ENCODE data around the gene BOC.
A peak's percentile ranks its signal among the peaks of the same experiment; 100 is the strongest.

The BOC gene

GRCh38 chr3:113269661-113270060 is 58.3 kb downstream of the BOC start:
- DNase-seq (ENCODE audit: low spot score): no peak

- no peak for DNase-seq (ENCODE audit: low spot score)
Measured at GRCh38 chr3:113270068-113270467, 58.7 kb downstream of the BOC start.

GRCh38 chr3:113270786-113271185 is 59.4 kb downstream of the BOC start:
- DNase-seq (ENCODE audit: low spot score): no peak

DNA sequence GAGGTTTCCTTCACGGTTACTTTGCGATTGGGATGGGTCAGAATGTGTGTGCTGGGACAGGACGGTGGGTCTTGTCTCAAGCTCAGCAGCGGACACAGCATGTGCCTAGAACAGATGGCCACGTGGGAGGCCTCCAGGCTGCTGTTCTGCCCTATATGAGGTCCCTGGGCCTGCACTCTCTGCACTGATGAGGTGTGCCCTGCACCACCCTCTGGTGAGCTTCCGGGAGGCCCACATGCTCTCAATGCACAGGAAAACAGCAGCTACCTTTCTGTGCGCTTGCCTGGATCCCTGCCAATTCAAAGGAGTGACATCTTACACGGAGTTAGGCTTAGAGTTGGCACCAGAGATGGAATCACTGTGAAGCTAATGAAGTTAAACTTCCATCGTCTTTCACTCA is 59.8 kb downstream of the BOC start:
- no peak for DNase-seq (ENCODE audit: low spot score)

DNA sequence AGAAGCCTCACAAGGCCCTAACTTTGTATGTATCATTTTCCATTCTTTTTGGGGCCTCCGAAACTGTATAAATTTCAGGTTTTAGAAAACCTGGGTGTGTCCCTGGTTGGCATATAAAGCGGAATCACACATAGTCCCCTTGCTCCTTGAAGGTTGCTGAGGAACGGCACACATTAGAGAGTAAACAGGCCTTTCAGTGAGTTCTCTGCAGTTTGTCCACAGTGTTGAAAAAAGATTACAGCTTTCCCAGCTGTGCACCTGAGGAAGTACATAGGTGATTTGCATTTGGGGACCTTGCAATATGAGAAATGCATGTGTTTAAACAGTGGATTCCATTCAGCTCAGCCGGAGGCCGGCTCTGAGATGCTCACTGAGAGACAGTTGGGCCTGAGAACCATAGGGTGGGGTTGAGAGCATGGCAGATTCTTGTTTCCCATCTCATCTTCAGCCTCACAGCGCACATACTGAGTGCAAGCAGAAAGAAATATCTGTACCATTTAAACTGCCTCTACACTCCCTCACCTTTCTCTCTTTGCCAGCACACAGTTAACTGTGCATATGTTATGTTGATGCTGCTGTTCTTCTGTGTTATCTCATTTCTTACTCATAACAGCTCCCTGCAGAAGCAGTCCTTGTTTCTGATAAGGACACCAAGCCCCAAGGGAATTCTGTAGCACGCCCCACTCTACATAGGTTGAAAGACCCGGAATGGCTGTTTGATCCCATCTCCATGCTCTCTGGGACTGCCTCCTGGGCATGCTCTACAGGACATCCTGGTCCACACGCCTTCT is 60.4 kb downstream of the BOC start:
- DNase-seq (ENCODE audit: low spot score): no peak

- no peak for DNase-seq (ENCODE audit: low spot score)
Measured at GRCh38 chr3:113272385-113272779, 61.0 kb downstream of the BOC start.

DNA sequence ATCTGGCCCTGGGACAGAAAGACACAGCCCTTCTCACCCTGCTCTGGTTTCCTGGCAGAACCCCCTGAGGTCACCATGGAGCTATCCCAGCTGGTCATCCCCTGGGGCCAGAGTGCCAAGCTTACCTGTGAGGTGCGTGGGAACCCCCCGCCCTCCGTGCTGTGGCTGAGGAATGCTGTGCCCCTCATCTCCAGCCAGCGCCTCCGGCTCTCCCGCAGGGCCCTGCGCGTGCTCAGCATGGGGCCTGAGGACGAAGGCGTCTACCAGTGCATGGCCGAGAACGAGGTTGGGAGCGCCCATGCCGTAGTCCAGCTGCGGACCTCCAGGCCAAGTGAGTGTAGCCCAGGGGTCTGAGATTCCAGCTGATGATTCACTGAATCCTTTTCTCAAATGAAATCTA is 61.7 kb downstream of the BOC start:
- DNase-seq (ENCODE audit: low spot score): no peak

GRCh38 chr3:113273604-113274378 is 62.4 kb downstream of the BOC start:
- no peak for DNase-seq (ENCODE audit: low spot score)

DNA sequence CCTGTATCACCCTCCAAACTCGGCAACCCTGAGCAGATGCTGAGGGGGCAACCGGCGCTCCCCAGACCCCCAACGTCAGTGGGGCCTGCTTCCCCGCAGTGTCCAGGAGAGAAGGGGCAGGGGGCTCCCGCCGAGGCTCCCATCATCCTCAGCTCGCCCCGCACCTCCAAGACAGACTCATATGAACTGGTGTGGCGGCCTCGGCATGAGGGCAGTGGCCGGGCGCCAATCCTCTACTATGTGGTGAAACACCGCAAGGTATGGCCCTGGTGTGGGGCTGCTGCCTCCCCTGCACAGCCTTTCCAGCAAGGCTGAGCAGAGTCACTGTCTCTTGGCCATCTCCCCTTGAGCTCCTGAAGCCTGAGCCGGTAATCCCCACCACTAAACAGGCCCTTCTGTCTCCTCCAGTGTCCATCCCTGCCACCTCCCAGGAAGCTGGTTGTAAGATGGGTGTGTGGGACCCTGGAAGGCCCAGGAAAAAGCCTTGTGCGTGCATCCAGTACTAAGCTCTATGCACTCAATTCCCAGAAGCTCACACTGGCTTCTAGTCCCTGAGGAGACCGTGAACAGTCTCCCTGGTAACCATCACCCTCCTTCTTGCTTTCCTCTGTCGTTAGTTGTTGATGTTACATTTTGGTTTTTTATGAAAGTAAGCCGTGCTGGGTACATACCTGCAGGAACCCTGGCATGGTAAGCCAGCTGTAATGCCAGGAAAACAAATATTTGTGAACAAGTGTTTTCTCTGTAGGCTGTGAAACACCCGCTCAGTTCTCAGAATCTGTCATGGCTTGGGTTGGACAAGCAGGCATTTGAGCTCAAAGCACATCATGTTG is 63.3 kb downstream of the BOC start:
- no peak for DNase-seq (ENCODE audit: low spot score)

DNA sequence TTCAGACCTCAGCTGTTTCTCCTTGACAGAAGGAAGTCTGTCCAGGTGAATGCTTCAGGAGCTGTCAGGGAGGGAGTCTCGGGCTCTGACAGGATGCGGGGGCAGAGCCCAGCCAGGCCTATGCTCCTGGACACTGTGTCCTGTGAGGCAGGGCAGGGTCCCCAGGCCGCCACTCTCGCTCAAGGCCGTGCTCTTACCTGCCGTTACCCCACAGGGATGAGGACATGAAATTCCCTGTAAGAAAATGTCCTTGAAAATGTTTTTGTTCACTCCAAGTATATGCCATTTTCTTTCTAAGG is 63.9 kb downstream of the BOC start:
- DNase-seq (ENCODE audit: low spot score): no peak

GRCh38 chr3:113275583-113275928 is 64.2 kb downstream of the BOC start:
- no peak for DNase-seq (ENCODE audit: low spot score)

DNA sequence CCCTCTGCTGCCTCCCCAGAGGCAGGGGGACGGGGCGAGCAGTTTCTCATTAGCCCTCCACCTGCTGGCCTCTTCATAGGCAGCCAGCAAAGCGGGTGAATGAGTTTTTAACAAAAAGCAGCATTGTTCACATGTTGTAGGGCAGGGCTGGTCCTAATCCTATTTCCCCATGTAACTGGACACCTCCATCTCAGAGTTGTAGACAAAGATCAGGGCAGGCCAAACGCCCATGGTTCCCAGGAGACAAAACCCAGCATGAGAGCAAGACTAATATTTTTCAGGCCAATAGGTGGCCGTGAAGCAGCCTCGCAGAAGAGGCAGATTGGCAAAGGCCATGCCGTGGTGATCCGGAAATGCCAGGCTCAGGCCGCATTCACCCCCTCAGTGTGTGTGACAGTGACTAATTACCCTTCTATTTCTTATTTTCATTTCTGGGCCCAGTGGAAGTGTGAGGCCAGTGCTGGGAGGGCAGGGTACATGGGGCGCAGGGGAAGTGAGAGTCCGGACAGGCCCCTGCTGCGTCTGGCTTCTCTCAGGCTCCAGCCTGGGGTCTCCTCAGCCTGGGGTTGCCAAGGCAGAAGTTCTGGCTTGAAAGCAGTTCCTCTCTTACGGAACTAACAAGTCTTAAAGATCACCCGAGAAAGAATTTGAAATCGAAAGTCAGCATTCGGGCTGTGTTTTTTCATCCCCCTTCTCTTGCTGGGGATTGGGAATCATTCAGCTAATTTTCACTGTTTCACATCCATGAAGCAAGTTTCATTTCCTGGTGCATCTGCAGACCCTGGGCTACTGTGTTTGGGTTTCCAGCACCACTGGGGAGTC is 64.8 kb downstream of the BOC start:
- DNase-seq (ENCODE audit: low spot score): peak; percentile 80

GRCh38 chr3:113276751-113277080 is 65.4 kb downstream of the BOC start:
- no peak for DNase-seq (ENCODE audit: low spot score)

DNA sequence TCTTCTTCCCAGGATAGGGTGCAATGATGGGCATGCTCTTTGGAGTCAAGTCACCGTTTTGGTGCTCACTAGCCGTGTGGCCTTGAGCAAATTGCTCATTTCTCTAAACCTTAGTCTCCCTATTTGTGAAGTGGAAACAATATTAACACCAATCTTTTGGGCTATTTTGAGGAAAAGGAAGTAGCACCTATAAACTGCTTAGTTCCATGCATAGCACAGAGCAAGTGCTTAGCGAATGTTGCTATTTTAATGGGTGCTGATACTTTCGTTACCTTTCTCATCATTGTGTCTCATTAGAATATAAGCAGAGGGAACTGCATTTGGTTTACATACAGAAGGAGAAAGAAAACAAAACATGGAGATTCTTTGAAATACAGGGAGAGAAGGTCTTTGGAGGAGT is 66.1 kb downstream of the BOC start:
- no peak for DNase-seq (ENCODE audit: low spot score)

DNA sequence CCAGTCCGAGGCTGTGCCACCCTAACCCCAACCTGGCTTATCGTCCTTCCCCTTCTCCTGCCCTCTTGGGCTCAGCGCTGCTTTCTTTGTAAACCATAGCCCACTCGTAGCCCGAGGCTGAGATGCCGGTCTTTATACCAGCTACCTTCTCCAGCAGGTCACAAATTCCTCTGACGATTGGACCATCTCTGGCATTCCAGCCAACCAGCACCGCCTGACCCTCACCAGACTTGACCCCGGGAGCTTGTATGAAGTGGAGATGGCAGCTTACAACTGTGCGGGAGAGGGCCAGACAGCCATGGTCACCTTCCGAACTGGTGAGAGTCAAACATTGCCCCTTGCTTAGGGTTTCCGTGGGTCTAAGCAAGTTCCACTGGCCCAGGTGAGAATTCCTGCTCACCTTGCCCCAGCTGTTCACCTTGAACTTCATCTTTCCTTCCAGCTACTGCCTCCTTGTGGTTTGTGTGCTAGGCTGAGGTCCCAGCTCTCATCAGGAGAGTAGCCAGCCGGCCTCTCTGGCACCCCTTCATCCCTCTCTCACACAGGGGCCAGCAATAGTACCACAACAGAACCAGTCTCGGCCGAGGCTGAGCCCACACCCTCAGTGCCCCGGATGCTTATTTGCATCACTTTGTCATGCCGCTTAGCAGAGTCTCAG is 66.7 kb downstream of the BOC start:
- DNase-seq (ENCODE audit: low spot score): no peak

DNA sequence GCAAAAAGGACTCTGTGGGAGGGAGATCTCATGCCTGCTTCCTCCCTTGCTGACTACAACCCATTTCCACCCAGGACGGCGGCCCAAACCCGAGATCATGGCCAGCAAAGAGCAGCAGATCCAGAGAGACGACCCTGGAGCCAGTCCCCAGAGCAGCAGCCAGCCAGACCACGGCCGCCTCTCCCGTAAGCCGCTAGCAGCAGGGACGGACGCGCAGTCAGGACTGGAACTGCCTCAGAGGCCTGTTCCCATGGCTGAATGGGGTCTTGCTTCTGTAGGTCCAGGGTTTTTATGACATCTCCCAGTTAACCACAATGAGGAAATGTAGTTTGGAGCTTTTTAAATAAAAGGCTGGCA is 67.2 kb downstream of the BOC start:
- no peak for DNase-seq (ENCODE audit: low spot score)

DNA sequence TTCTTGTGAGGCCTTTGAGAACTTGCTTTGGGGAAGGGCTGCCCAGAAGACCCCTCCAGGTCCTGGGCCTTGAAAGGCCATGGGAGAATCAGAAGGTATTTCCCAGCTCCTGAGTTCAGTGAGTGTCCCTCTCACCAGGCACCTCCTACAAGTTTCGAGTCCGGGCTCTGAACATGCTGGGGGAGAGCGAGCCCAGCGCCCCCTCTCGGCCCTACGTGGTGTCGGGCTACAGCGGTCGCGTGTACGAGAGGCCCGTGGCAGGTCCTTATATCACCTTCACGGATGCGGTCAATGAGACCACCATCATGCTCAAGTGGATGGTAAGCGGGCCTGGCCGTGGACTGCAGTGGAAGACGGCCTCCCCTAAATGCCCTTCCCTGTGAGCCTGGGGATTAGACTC is 68.3 kb downstream of the BOC start:
- DNase-seq (ENCODE audit: low spot score): no peak

- DNase-seq (ENCODE audit: low spot score): no peak
Measured at GRCh38 chr3:113283306-113283705, 71.9 kb downstream of the BOC start.

- no peak for DNase-seq (ENCODE audit: low spot score)
Measured at GRCh38 chr3:113284453-113285050, 73.2 kb downstream of the BOC start.

DNA sequence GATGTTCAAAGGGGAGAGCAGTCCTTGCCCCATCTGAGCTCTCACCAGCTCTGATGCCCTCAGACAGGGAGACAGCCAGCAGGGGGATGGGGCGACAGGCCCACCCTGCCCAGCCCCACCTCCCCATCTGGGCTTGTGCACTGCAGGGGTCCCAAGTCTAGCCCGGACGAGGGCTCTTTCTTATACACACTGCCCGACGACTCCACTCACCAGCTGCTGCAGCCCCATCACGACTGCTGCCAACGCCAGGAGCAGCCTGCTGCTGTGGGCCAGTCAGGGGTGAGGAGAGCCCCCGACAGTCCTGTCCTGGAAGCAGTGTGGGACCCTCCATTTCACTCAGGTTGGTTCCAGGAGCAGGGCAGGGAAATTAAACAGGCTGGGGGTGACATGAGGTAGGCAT is 73.9 kb downstream of the BOC start:
- DNase-seq (ENCODE audit: low spot score): no peak

GRCh38 chr3:113285741-113286140 is 74.4 kb downstream of the BOC start:
- no peak for DNase-seq (ENCODE audit: low spot score)
